GM13977 (cell line): Measurements from ENCODE around the gene HS6ST1.

Experiments used
- DNase-seq: peaks from one replicate; pipeline ENCODE4 v3.0.0; 2012; ENCODE audit warnings: low spot score
- in situ Hi-C: fragments of 300-500 bp; cut with MboI; formaldehyde crosslinking; loops from one replicate; pipeline ENCODE4 v1.12.0; 2022; ENCODE audit warnings: low sequenced_read_pairs, low pct_unique_long_range_greater_than_20kb, mixed read lengths, inconsistent platforms; ENCODE audit not compliant: unreplicated experiment
- TF ChIP-seq, protein P1 (sequence below): IDR thresholded peaks from 2 replicates; pipeline ENCODE4 v1.5.1; 2012; ENCODE audit warnings: mild to moderate bottlenecking, control low read depth; ENCODE audit not compliant: insufficient read depth; ENCODE audit errors: extremely low read depth, missing control alignments

Gene HS6ST1

DNA sequence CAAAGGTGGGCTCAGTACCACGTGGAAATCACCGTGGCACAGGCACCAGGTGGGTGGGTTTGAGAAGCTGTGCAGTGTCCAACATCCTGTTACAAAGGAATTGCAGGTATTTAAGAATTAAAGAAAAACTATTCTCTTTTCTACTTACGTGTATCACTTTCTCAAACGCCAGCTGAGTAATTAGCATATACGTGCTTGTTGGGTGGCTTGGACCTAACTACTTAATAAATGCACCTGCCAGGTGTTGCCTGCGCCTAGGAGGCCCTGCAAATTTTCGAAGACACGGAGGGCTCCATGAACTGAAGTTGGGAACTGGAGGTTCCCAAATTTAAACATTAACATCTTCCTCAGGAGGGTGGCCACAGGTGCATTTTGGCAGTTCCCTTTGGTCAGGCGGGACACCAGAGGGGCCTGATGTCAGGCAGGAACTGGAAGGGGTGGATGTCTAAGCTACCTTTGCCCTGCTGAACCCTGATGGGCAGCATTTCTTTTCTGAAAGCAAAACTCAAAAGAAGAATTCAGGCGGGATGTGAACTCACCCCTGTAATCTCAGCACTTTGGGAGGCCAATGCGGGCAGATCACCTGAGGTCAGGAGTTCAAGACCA, 84.8 kb downstream of the HS6ST1 start:
- TF ChIP-seq, protein P1, sequence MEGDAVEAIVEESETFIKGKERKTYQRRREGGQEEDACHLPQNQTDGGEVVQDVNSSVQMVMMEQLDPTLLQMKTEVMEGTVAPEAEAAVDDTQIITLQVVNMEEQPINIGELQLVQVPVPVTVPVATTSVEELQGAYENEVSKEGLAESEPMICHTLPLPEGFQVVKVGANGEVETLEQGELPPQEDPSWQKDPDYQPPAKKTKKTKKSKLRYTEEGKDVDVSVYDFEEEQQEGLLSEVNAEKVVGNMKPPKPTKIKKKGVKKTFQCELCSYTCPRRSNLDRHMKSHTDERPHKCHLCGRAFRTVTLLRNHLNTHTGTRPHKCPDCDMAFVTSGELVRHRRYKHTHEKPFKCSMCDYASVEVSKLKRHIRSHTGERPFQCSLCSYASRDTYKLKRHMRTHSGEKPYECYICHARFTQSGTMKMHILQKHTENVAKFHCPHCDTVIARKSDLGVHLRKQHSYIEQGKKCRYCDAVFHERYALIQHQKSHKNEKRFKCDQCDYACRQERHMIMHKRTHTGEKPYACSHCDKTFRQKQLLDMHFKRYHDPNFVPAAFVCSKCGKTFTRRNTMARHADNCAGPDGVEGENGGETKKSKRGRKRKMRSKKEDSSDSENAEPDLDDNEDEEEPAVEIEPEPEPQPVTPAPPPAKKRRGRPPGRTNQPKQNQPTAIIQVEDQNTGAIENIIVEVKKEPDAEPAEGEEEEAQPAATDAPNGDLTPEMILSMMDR = no peak
- no peak for DNase-seq
- in situ Hi-C loops = no loop called here

DNA sequence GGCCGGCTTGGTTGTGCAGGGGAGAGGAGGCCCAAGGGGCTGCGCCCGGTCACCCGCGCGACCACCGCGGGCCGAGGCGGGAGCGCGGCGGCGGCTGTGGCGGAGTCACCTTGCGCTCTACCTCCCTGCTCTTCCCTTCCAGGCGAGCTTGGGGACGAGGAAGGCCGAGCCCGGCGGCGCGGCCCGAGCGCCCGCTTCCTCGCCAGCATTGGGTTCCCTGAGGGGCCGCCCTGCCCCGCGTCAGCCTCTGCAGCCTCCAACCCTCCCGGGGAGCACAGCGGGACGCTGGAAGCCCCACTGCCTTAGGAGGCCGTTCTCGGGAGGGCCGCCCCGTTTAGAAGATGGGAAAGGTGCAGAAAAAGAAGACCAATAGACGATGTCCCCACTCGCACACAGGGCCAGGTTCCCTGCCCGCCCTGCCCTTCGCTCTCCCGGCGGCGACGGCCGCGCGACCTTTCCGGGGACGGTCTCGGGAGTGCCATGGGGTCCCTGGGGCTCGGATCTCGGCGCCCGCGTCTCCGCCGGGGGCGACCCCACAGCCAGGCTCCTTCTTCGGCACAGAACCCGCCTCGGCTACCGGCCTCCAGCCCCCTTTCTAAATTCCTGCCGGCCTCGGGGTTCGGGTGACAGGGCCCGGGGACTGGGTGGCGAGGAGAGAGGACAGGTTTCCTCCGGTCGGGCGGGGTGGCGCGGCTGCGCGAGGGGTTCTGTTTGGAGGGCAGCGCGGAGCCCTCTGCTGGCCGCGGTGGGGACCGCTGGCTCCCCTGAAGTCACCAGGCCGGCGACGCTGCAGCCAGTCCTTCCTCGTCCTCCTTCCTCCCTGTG, 85.5 kb downstream of the HS6ST1 start:
- TF ChIP-seq, protein P1 = peak; percentile 97
- DNase-seq = peak; percentile 97
- in situ Hi-C loops = no loop called here

DNA sequence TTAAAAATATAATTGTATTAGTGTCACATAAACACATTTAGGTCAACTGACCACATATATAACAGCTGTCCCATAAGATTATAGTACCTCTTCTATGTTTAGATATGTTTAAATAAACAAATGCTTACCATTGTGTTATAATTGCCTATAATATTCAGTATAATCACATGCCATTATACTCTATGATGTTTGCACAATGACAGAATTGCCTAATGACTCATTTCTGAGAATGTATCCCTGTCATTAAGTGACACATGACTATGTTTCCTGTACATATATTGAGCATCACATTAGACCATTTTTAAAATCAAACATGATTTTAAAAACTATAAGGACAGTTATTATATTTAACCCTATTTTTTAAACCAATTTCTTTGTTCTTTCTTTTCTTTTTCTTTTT, 89.8 kb downstream of the HS6ST1 start:
- TF ChIP-seq, protein P1 = no peak
- in situ Hi-C loops = no loop called here
- DNase-seq = no peak

DNA sequence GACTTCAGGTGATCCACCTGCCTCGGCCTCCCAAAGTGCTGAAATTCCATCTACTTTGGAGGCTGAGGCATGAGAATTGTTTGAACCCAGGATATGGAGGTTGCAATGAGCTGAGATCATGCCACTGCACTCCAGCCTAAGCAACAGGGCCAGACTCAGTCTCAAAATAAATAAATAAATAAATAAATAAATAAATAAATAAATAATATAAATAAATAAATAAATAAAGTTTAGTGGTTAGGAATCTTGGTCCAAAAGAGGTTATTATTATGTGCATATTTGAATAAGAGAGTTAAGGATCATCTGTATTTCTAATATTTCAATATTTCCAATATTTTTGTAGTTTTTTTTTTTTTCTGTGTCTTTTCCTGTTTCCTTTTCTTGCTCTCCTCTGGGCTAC, 90.8 kb downstream of the HS6ST1 start:
- in situ Hi-C loops = no loop called here
- no peak for DNase-seq
- TF ChIP-seq, protein P1 = no peak

DNA sequence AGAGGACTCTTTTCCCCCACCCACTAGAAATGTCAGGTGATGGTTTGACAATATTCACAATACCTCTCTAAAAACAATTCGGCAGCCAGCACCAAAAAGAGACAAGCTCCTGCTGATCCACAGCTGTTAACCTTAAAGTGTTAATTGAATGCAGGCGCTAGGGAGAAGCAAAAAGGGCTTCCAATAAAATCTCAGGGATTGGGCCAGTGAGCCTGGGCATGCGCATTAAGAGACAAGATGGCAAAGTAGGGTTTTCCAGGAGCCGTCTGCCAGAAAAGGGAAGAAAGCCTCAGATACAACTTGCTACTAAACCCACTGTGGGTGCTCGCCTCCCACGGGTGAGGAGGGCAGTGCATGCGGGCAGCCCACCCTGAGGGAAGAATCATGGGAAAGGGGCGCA, 98.8 kb downstream of the HS6ST1 start:
- no peak for DNase-seq
- TF ChIP-seq, protein P1 = no peak
- in situ Hi-C loops = no loop called here

DNA sequence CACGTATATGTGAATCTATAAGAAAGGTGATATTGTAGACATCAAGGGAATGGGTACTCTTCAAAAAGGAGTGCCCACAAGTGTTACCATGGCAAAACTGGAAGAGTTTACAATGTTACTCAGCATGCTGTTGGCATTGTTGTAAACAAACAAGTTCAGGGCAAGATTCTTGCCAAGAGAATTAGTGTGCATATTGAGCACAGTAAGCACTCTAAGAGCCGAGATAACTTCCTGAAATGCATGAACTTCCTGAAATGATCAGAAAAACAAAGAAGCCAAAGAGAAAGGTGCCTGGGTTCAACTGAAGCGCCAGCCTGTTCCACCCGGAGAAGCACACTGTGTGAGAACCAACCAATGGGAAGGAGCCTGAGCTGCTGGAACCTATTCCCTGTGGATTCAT, 101.0 kb downstream of the HS6ST1 start:
- in situ Hi-C loops = no loop called here
- DNase-seq = no peak
- TF ChIP-seq, protein P1 = no peak
